Measurements from ENCODE around the gene IL20RB.

DNA sequence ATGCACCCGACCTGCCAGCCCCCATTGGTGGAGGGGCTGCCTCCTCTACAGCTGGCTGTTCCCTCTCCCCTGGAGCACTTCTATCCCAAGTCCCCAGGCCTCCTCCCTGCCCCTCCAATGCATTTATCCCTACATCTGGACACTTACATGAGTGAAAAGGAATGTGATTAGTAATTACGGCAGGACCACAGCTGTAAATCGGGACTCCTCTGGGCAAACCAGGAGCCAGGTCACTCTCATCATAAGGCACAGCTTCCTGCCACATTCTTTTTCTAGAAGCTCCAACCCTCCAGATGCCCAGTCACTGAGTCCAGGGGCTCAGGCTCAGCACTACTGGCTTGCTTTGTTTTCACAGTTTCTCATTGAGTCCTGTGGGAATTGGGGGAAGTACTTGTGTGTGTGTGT is 54.3 kb downstream of the IL20RB start:
- TF ChIP-seq, protein P1, sequence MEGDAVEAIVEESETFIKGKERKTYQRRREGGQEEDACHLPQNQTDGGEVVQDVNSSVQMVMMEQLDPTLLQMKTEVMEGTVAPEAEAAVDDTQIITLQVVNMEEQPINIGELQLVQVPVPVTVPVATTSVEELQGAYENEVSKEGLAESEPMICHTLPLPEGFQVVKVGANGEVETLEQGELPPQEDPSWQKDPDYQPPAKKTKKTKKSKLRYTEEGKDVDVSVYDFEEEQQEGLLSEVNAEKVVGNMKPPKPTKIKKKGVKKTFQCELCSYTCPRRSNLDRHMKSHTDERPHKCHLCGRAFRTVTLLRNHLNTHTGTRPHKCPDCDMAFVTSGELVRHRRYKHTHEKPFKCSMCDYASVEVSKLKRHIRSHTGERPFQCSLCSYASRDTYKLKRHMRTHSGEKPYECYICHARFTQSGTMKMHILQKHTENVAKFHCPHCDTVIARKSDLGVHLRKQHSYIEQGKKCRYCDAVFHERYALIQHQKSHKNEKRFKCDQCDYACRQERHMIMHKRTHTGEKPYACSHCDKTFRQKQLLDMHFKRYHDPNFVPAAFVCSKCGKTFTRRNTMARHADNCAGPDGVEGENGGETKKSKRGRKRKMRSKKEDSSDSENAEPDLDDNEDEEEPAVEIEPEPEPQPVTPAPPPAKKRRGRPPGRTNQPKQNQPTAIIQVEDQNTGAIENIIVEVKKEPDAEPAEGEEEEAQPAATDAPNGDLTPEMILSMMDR (conservative IDR thresholded peaks at IDR 0.05) = no peak
- no peak for TF ChIP-seq EZH2 (IDR thresholded peaks at IDR 0.05; ENCODE audit: low read depth)
